ENCODE results near the gene RARB. TPM values are rescaled to one million over a fixed set of nuclear protein-coding genes. Genes with fewer than 3 reads are reported as not detected.

Gene RARB
- total and polyA plus RNA-seq, 9 of the 15 experiments (the other 6 are each of a cell fraction or from before 2014, with no cell fraction given): 0.15 to 1.3 (median 0.27) TPM

DNA sequence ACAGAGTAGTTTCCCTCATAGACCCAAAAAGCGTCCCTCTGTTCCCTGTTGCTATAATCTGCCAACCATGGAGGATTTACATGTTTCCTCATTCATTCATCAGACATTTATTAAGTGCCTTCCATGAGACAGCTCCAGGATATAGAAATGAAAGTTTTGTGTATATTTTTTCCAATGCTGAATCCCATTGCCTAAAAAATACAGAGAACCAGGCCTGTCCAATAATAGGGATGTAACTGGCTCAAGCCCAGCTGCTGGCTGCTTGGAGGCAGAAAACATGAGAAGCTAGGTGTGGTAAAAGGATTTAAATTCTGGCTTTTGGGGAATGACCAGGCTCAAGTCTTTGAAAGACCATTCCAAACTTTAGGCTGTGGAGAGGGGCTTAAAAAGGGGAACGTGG, 41.5 kb downstream of the RARB start (continued):
- TF ChIP-seq, protein P1, sequence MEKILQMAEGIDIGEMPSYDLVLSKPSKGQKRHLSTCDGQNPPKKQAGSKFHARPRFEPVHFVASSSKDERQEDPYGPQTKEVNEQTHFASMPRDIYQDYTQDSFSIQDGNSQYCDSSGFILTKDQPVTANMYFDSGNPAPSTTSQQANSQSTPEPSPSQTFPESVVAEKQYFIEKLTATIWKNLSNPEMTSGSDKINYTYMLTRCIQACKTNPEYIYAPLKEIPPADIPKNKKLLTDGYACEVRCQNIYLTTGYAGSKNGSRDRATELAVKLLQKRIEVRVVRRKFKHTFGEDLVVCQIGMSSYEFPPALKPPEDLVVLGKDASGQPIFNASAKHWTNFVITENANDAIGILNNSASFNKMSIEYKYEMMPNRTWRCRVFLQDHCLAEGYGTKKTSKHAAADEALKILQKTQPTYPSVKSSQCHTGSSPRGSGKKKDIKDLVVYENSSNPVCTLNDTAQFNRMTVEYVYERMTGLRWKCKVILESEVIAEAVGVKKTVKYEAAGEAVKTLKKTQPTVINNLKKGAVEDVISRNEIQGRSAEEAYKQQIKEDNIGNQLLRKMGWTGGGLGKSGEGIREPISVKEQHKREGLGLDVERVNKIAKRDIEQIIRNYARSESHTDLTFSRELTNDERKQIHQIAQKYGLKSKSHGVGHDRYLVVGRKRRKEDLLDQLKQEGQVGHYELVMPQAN (IDR thresholded peaks at IDR 0.05; ENCODE audit: borderline replicate concordance): no peak
- no peak for TF ChIP-seq NFRKB (IDR thresholded peaks at IDR 0.05; ENCODE audit: low read depth)
- TF ChIP-seq, protein P2, sequence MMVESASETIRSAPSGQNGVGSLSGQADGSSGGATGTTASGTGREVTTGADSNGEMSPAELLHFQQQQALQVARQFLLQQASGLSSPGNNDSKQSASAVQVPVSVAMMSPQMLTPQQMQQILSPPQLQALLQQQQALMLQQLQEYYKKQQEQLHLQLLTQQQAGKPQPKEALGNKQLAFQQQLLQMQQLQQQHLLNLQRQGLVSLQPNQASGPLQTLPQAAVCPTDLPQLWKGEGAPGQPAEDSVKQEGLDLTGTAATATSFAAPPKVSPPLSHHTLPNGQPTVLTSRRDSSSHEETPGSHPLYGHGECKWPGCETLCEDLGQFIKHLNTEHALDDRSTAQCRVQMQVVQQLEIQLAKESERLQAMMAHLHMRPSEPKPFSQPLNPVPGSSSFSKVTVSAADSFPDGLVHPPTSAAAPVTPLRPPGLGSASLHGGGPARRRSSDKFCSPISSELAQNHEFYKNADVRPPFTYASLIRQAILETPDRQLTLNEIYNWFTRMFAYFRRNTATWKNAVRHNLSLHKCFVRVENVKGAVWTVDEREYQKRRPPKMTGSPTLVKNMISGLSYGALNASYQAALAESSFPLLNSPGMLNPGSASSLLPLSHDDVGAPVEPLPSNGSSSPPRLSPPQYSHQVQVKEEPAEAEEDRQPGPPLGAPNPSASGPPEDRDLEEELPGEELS (CRISPR knock-in tag; IDR thresholded peaks at IDR 0.05; ENCODE audit: borderline replicate concordance): no peak
- TF ChIP-seq, protein P3, sequence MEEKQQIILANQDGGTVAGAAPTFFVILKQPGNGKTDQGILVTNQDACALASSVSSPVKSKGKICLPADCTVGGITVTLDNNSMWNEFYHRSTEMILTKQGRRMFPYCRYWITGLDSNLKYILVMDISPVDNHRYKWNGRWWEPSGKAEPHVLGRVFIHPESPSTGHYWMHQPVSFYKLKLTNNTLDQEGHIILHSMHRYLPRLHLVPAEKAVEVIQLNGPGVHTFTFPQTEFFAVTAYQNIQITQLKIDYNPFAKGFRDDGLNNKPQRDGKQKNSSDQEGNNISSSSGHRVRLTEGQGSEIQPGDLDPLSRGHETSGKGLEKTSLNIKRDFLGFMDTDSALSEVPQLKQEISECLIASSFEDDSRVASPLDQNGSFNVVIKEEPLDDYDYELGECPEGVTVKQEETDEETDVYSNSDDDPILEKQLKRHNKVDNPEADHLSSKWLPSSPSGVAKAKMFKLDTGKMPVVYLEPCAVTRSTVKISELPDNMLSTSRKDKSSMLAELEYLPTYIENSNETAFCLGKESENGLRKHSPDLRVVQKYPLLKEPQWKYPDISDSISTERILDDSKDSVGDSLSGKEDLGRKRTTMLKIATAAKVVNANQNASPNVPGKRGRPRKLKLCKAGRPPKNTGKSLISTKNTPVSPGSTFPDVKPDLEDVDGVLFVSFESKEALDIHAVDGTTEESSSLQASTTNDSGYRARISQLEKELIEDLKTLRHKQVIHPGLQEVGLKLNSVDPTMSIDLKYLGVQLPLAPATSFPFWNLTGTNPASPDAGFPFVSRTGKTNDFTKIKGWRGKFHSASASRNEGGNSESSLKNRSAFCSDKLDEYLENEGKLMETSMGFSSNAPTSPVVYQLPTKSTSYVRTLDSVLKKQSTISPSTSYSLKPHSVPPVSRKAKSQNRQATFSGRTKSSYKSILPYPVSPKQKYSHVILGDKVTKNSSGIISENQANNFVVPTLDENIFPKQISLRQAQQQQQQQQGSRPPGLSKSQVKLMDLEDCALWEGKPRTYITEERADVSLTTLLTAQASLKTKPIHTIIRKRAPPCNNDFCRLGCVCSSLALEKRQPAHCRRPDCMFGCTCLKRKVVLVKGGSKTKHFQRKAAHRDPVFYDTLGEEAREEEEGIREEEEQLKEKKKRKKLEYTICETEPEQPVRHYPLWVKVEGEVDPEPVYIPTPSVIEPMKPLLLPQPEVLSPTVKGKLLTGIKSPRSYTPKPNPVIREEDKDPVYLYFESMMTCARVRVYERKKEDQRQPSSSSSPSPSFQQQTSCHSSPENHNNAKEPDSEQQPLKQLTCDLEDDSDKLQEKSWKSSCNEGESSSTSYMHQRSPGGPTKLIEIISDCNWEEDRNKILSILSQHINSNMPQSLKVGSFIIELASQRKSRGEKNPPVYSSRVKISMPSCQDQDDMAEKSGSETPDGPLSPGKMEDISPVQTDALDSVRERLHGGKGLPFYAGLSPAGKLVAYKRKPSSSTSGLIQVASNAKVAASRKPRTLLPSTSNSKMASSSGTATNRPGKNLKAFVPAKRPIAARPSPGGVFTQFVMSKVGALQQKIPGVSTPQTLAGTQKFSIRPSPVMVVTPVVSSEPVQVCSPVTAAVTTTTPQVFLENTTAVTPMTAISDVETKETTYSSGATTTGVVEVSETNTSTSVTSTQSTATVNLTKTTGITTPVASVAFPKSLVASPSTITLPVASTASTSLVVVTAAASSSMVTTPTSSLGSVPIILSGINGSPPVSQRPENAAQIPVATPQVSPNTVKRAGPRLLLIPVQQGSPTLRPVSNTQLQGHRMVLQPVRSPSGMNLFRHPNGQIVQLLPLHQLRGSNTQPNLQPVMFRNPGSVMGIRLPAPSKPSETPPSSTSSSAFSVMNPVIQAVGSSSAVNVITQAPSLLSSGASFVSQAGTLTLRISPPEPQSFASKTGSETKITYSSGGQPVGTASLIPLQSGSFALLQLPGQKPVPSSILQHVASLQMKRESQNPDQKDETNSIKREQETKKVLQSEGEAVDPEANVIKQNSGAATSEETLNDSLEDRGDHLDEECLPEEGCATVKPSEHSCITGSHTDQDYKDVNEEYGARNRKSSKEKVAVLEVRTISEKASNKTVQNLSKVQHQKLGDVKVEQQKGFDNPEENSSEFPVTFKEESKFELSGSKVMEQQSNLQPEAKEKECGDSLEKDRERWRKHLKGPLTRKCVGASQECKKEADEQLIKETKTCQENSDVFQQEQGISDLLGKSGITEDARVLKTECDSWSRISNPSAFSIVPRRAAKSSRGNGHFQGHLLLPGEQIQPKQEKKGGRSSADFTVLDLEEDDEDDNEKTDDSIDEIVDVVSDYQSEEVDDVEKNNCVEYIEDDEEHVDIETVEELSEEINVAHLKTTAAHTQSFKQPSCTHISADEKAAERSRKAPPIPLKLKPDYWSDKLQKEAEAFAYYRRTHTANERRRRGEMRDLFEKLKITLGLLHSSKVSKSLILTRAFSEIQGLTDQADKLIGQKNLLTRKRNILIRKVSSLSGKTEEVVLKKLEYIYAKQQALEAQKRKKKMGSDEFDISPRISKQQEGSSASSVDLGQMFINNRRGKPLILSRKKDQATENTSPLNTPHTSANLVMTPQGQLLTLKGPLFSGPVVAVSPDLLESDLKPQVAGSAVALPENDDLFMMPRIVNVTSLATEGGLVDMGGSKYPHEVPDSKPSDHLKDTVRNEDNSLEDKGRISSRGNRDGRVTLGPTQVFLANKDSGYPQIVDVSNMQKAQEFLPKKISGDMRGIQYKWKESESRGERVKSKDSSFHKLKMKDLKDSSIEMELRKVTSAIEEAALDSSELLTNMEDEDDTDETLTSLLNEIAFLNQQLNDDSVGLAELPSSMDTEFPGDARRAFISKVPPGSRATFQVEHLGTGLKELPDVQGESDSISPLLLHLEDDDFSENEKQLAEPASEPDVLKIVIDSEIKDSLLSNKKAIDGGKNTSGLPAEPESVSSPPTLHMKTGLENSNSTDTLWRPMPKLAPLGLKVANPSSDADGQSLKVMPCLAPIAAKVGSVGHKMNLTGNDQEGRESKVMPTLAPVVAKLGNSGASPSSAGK (IDR thresholded peaks at IDR 0.05): no peak
- TF ChIP-seq, protein P4, sequence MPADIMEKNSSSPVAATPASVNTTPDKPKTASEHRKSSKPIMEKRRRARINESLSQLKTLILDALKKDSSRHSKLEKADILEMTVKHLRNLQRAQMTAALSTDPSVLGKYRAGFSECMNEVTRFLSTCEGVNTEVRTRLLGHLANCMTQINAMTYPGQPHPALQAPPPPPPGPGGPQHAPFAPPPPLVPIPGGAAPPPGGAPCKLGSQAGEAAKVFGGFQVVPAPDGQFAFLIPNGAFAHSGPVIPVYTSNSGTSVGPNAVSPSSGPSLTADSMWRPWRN (IDR thresholded peaks at IDR 0.05; ENCODE audit: low read depth): no peak

Data from K562 (cell line).